Upper lobe of right lung (tissue), 1 donor: ENCODE data around the gene RFX5. TPM values are rescaled to one million over a fixed set of nuclear protein-coding genes. Genes with fewer than 3 reads are reported as not detected.
A peak's percentile ranks its signal among the peaks of the same experiment; 100 is the strongest.

ENCODE experiments used
- ATAC-seq: fragments of 200-7000 bp; cut with Tn5 transposase; one replicate; pipeline ENCODE4 v1.9.1; 2020; ENCODE audit warnings: mild to moderate bottlenecking, moderate library complexity
- DNase-seq: peaks from one replicate; pipeline ENCODE4 v3.0.0-alpha.2; 2020
- H3K27ac ChIP-seq: fragments of 200-600 bp; one replicate; pipeline ENCODE4 v1.8.0; 2022
- H3K27me3 ChIP-seq: fragments of 200-600 bp; one replicate; pipeline ENCODE4 v1.8.0; 2022; ENCODE audit warnings: mild to moderate bottlenecking
- H3K36me3 ChIP-seq: fragments of 200-600 bp; one replicate; pipeline ENCODE4 v1.8.0; 2022
- H3K4me1 ChIP-seq: fragments of 200-600 bp; one replicate; pipeline ENCODE4 v1.8.0; 2022
- H3K4me3 ChIP-seq: fragments of 200-600 bp; one replicate; pipeline ENCODE4 v1.8.0; 2022; ENCODE audit warnings: mild to moderate bottlenecking
- H3K9me3 ChIP-seq: fragments of 200-600 bp; one replicate; pipeline ENCODE4 v1.8.0; 2022
- intact Hi-C: fragments of 100-400 bp; cut with DNase I; formaldehyde crosslinking; loops from one replicate; pipeline ENCODE4 v1.11.0; 2022
- total RNA-seq: library from RNA; stranded (reverse); fragmentation: NEBNext Ultra II Directional; extraction: Animal tissue kit (Norgen Biotek cat#: 25700); gene quantifications from one replicate; pipeline ENCODE4 v1.2.1, GENCODE V29; 2021
- TF ChIP-seq, protein P1 (sequence below): fragments of 200-600 bp; IDR thresholded peaks from one replicate; pipeline ENCODE4 v1.8.0; 2022; ENCODE audit warnings: antibody characterized with exemption
- donor health status: DM: no; HTN: yes; CAD: no; lungs with severe emphysema.

The RFX5 gene
- total RNA-seq, 1 donor from 2014 or later, result 45.8 TPM

DNA sequence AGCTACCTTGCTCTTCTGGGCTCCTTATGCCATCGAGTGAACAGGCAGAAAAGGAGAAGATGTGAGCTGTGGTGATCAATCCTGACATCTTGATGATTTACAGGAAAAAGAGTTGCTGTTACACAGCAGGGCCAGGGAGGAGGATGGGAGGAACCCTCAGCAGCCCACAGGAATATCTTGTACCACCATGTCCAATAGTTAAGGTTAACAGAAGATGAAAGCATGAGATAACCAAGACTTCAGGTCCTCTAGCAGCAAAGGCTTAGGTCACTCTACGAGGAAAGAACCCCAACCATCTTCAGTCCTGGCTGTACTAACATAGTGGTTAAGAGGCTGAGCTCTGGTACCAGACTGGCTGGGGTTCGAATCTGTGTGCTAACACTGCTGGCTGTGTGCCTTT is 37.5 kb upstream of the RFX5 start:
- ATAC-seq (no peak), DNase-seq (no peak)
- TF ChIP-seq, protein P1, sequence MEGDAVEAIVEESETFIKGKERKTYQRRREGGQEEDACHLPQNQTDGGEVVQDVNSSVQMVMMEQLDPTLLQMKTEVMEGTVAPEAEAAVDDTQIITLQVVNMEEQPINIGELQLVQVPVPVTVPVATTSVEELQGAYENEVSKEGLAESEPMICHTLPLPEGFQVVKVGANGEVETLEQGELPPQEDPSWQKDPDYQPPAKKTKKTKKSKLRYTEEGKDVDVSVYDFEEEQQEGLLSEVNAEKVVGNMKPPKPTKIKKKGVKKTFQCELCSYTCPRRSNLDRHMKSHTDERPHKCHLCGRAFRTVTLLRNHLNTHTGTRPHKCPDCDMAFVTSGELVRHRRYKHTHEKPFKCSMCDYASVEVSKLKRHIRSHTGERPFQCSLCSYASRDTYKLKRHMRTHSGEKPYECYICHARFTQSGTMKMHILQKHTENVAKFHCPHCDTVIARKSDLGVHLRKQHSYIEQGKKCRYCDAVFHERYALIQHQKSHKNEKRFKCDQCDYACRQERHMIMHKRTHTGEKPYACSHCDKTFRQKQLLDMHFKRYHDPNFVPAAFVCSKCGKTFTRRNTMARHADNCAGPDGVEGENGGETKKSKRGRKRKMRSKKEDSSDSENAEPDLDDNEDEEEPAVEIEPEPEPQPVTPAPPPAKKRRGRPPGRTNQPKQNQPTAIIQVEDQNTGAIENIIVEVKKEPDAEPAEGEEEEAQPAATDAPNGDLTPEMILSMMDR, result no peak
- H3K4me1 ChIP-seq, result no peaks in the 10 kb centered on the region
- no peaks in the 10 kb centered on the region for H3K27me3 ChIP-seq
- H3K27ac ChIP-seq, result no peak overlapping the region
- no peak overlapping the region for H3K4me3 ChIP-seq
- intact Hi-C loops, result no loop called here
- no peaks in the 10 kb centered on the region for H3K9me3 ChIP-seq
- no peaks in the 10 kb centered on the region for H3K36me3 ChIP-seq

DNA sequence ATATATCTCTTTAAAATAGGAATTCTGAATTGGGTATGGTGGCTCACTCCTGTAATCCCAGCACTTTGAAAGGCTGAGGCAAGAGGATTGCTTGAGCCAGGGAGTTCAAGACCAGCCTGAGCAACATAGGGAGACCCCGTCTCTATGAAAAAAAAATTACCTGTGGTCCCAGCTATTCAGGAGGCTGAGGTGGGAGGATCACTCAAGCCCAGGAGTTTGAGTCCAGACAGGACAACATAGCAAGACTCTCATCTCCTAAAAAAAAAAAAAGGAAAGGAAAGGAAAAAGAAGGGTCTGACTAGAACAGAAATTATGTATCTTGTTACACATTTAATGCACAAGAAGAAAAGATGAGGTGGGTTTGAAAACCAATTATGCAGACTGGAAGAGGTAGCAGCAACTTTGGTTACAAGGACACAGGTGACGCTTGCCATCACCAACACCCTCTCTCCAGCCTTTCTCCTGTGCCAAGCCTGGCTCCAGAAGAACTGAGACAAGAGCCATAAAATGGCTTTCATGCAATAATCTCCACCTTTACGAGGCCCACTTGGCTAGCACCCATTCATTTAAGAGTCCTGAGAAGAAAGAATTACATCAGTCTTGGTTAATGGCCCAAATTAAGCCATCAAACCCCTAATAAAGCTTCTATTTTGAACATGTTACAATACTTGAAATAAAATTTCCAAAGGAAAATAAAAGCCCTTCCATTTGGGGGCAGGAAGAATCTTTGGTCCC is 30.3 kb upstream of the RFX5 start:
- Histone ChIP-seq H3K27ac (no peak overlapping the region), H3K27me3 (no peaks in the 10 kb centered on the region), H3K36me3 (no peaks in the 10 kb centered on the region), H3K4me3 (no peak overlapping the region), H3K4me1 (no peaks in the 10 kb centered on the region), H3K9me3 (no peaks in the 10 kb centered on the region)
- ATAC-seq, result no peak
- intact Hi-C loops, result no loop called here
- TF ChIP-seq, protein P1, result no peak
- DNase-seq, result no peak

DNA sequence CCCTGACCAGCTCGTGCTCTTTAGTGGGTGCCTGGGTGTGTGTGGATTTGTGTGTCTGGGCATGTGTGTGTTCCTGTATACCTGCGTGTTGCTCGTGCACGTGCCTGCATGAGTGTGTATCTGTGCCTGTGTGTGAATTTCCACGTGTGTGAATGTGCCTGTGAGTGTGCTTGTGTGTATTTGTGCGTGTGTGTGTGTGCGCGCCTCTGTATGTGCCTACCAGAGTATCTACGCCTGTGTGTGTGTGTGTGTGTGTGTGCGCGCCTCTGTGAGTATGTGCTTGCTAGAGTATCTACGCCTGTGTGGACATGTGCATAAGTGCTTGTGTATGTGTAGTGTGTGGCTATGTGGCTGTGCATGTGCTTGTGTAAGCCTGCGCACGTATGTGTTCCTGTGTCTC is 26.1 kb upstream of the RFX5 start:
- DNase-seq (no peak), ATAC-seq (no peak)
- Histone ChIP-seq H3K9me3 (no peaks in the 10 kb centered on the region), H3K27ac (no peak overlapping the region), H3K4me3 (no peak overlapping the region), H3K27me3 (no peaks in the 10 kb centered on the region), H3K4me1 (peaks cover 23% of the 10 kb centered on the region), H3K36me3 (peaks cover 4% of the 10 kb centered on the region)
- intact Hi-C loops, result no loop called here
- TF ChIP-seq, protein P1, result no peak

DNA sequence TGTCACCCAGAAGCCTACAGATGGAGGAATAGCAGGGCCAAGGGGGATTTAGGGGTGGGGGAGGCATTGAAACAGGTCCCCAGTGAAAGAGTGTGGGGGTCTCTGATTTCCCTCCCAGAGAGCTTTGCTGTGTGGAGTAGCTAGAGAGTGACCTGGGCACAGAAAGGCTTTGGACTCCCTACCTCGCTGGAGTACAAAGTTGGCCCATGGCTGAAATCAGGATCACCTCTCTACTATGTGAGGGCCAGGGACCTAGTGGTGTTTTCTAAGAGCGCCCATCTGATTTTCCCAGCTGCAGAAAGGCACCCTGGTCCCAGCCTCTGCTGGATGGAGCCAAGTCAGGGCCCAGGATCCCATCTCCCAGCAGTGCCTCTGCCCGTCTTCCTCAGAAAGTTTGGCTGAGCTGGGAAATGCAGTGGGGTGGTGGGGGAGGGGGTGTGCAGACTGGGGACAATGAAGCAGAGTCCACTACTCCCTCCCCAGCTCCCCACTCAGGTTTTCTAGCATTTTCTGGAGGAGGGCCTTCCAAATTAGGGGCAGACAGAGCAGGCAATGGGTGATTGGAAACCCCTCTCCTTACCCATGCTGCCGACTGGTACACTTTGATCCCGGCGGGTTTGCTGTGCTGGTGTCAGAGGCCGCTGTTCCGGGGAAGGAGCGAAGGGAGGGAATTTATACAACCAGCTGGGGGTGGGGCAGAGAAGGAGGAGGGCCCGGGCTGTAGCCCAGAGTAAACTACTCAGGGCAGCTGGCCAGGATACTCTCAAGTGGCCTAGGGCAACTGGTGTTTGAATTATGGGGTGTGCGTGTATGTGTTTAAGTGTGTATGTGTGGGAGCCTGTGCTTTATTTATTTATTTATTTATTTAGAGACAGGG is 25.2 kb upstream of the RFX5 start, which contains the start of gene SELENBP1:
Gene SELENBP1 (minus strand): TSS at position 648 of the 877 bp plus-strand sequence. CDS start 64 bp downstream, at position 584.
- H3K36me3 ChIP-seq, result peaks cover 11% of the 10 kb centered on the region
- intact Hi-C loops, result no loop called here
- H3K9me3 ChIP-seq, result no peaks in the 10 kb centered on the region
- ATAC-seq (peak; percentile 82), DNase-seq (peak; percentile 91)
- H3K27me3 ChIP-seq, result no peaks in the 10 kb centered on the region
- H3K27ac ChIP-seq, result peak within 1 kb of the TSS; percentile 82
- TF ChIP-seq, protein P1, result no peak
- peak within 1 kb of the TSS; percentile 61 for H3K4me3 ChIP-seq
- peaks cover 31% of the 10 kb centered on the region for H3K4me1 ChIP-seq

DNA sequence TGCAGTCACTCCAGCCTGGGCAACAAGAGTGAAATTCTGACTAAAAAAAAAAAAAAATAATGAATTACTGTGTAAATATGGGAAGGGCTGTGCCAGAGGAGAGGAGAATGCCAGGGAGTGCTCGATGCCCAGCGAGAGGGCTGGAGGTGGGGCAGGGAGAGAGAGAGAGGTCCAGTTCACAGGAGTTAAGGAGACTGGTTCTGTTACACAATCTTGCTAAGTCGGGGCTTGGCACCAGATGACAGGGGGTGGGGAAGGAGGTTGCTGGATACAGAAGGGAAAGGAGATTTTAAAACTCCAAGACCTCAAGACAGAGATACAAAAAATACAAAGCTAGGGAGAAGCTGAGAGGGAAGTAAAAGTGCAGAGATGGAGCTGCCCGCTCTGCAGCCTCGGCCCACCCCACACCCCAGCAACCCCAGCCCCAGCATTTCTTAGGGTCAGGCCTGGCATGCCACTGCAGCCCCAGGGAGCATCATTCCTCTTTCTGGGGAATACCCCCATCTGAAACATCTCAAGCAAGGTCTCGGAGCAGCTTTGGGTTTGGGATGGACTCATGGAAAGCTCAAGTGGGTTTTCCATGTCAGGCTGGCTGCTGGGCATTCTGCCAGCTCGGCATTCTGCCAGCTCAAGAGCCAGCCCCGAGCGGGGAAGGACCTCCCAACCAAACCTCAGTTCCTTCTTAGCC is 24.5 kb upstream of the RFX5 start:
- H3K27ac ChIP-seq, result peak overlapping the region; percentile 82
- H3K27me3 ChIP-seq, result no peaks in the 10 kb centered on the region
- peak; percentile 90 for DNase-seq
- TF ChIP-seq, protein P1, result no peak
- no peaks in the 10 kb centered on the region for H3K9me3 ChIP-seq
- peak; percentile 84 for ATAC-seq
- H3K36me3 ChIP-seq, result peaks cover 19% of the 10 kb centered on the region
- peaks cover 31% of the 10 kb centered on the region for H3K4me1 ChIP-seq
- intact Hi-C loops, result no loop called here
- peak overlapping the region; percentile 61 for H3K4me3 ChIP-seq
